D721Med (cell line): ENCODE results near the gene LSM10.

Source experiments
- DNase-seq: peaks from one replicate; pipeline ENCODE4 v3.0.0; 2011; ENCODE audit warnings: low spot score; ENCODE audit not compliant: insufficient read length
- FAIRE-seq: peaks from 2 replicates; lab custom pipeline; 2011; peaks lifted over from hg19 to GRCh38; lab: Jason Lieb, UNC
- TF ChIP-seq, protein P1 (sequence below): IDR thresholded peaks from 2 replicates; pipeline ENCODE4 v1.5.1; 2012; ENCODE audit warnings: mild to moderate bottlenecking, control low read depth; ENCODE audit not compliant: insufficient read depth; ENCODE audit errors: missing control alignments

LSM10 gene

DNA sequence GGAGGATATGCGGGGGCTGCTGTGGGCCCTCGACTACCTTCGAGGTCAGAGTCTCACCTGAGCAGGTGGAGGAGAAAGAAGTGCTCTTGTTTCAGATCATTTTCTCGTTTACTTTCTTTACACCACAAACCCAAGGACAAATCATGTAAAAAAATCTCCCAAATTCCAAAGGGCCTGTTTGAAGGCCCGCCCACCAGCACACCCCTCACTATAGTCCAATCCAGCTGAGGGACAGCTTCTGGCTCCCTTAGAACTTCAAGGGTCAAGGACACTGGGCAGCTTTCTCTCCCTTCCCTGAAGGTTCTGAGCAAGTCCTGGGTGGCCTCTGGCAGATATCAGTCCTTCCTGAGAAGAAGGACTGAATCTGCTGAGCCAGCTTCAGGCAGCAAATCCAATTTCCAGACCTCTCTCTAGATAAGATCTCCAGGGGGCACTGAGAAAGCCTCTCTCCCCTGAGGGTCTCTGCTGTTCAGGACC, 17.5 kb downstream of the LSM10 start:
- no peak for FAIRE-seq
- TF ChIP-seq, protein P1, sequence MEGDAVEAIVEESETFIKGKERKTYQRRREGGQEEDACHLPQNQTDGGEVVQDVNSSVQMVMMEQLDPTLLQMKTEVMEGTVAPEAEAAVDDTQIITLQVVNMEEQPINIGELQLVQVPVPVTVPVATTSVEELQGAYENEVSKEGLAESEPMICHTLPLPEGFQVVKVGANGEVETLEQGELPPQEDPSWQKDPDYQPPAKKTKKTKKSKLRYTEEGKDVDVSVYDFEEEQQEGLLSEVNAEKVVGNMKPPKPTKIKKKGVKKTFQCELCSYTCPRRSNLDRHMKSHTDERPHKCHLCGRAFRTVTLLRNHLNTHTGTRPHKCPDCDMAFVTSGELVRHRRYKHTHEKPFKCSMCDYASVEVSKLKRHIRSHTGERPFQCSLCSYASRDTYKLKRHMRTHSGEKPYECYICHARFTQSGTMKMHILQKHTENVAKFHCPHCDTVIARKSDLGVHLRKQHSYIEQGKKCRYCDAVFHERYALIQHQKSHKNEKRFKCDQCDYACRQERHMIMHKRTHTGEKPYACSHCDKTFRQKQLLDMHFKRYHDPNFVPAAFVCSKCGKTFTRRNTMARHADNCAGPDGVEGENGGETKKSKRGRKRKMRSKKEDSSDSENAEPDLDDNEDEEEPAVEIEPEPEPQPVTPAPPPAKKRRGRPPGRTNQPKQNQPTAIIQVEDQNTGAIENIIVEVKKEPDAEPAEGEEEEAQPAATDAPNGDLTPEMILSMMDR = no peak
- DNase-seq = no peak

DNA sequence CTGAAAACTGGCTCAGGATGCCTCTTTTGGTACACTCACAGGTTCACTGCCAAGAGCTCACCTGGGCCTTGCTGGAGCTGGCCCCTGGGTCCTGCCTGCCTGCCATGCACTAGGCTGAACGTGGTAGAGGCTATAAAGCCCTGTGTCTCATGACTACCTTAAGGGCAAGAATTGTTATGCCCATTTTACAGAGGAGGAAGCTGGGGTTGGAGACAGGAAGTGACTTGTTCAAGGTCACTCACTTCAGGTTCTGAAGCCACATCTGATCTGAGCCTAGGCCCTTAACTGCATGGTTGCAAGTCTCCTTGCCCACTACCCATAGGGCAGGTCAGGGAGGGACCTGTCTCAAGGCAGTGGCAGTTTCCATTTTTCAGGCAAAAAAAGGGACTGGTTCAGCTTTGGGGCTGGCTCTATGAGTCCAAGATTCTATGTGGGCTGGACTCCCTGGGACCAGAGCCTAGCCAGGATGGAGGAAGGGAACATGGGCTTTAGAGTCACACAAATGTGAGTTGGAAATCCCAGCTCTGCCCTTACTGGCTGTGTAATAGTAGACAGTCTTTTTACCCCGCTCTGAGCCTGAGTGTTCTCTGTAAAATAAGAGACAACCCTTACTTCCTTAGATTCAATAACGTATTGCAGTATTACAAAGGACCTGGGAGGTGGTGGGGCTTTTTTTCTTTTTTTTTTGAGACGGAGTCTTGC, 19.8 kb downstream of the LSM10 start:
- no peak for FAIRE-seq
- TF ChIP-seq, protein P1 = no peak
- DNase-seq = no peak

DNA sequence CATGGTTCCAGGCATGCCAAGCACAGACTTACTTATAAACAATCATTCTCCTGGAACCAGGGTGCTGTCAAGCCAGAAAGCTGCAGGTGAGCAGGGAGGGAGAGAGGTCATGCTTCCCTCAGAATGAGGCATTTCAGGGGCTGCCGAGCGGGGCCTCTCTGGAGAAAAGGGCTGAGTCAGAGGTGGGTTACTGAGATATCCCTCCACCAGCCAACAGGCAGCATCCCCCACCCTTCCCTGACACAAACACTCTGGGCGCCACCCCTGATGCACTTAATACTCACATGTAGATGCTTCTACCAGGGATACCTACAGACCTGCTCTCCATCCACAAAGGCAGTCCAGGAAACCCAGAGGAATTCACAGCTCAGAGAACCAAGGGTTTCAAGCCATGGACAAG, 25.1 kb downstream of the LSM10 start:
- no peak for DNase-seq
- TF ChIP-seq, protein P1 = no peak
- no peak for FAIRE-seq

DNA sequence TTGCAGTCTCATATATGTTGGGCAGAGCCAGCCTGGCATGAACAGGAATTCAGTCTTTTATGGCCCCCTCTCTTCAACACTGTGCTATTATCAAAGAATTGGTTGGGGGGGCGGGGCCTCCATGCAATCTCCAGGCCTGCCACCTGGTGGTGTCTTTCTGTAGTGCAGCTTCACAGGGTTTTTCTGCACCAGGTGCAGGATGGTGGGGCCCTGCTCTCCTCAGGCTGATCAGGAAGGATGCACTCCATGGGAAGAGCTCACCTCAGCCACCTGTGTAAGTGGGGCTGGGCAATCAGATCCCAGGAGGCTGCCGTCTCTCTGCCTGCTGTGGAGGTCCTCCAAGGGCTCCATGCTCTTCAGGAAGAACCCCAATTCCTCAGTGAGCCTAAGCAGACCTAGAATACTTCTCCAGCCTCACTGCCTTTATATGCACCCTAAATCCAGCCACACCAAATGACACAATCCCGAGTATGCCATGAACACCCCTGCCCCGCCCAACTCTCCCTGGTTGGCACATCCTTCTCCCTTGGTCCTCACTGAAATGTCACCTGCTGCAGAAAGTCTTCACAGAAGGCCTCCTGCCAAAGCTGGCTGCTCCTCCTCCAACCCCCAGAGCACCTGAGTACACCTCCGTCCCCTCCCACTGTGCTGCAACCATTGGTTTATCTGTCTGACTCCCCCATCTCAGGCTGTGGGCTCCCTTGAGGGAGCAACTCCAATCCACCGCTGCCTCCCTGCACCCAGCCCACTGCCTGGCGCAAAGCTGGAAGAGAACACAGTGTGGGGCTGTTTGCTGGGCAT, 28.4 kb downstream of the LSM10 start:
- FAIRE-seq (no peak), DNase-seq (peak; percentile 91)
- TF ChIP-seq, protein P1 = peak; percentile 81

DNA sequence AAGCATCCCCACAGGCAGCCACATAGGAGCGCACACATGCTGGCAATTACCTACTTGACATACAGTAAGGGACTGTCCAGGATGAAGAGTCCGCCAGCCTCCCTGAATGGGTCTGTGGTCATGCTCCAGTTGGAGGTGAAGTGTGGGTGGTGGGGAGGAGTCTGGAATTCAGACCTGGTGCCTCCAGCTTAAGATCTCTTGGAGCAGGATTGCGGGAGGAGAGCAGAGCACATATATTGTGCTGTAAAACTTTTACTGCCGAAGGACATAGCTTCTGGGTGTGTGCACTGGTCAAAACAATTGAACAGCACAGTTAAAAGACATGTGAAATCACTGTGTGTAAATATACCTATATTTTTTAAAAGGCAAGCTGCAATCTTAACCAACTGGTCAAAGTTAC, 29.9 kb downstream of the LSM10 start:
- TF ChIP-seq, protein P1 = no peak
- no peak for DNase-seq
- no peak for FAIRE-seq

DNA sequence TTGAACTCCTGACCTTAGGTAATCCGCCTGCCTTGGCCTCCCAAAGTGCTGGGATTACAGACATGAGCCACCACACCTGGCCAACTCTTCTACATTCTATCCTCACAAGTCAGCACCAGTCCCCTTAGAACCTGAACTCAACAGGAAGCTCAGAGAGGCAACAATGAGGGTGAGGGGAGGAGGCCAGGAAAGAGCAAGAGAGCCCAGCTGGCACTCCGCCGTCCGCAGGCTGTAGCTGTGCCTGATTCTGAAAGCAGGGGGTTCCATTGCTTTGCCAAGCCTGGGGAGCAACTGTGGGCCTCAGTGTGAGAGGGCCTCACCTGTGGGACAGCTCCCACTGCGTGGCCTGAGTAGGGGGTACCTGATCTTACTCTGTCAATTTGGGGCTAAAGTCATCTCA, 30.6 kb downstream of the LSM10 start:
- FAIRE-seq = no peak
- TF ChIP-seq, protein P1 = no peak

More for the DNA sequence above, 30.6 kb downstream of the LSM10 start:
- DNase-seq = no peak
